Hepatocyte (in vitro differentiated cells): ENCODE results near the gene ATP9B. TPM values are rescaled to one million over a fixed set of nuclear protein-coding genes. Genes with fewer than 3 reads are reported as not detected.

ENCODE experiments used
- DNase-seq: peaks from one replicate; pipeline ENCODE4 v3.0.0-alpha.2; 2016; ENCODE audit warnings: low spot score
- H2AFZ ChIP-seq: fragments of 200-600 bp; sonication (generic); 2 replicates; pipeline ENCODE4 v1.6.0; 2016; ENCODE audit warnings: antibody characterized with exemption, mild to moderate bottlenecking
- H3K27ac ChIP-seq: fragments of 200-600 bp; sonication (generic); 2 replicates; pipeline ENCODE4 v1.5.1; 2016; ENCODE audit warnings: mild to moderate bottlenecking
- H3K27me3 ChIP-seq: fragments of 200-600 bp; sonication (generic); 2 replicates; pipeline ENCODE4 v1.6.1; 2016
- H3K36me3 ChIP-seq: fragments of 200-600 bp; sonication (generic); replicated peaks from 2 replicates; pipeline ENCODE4 v1.5.1; 2016; ENCODE audit warnings: low read depth; ENCODE audit not compliant: insufficient read depth
- H3K4me1 ChIP-seq: fragments of 200-600 bp; sonication (generic); 2 replicates; pipeline ENCODE4 v1.5.1; 2016; ENCODE audit warnings: mild to moderate bottlenecking, moderate library complexity; ENCODE audit not compliant: insufficient read depth
- H3K4me2 ChIP-seq: fragments of 200-600 bp; sonication (generic); 2 replicates; pipeline ENCODE4 v1.6.0; 2016
- H3K4me3 ChIP-seq: fragments of 200-600 bp; sonication (generic); 2 replicates; pipeline ENCODE4 v1.5.1; 2016; ENCODE audit warnings: mild to moderate bottlenecking
- H3K79me2 ChIP-seq: fragments of 200-600 bp; sonication (generic); 2 replicates; pipeline ENCODE4 v1.6.0; 2017; ENCODE audit warnings: mild to moderate bottlenecking
- H3K9me2 ChIP-seq: fragments of 200-600 bp; sonication (generic); replicated peaks from 2 replicates; pipeline ENCODE4 v1.6.0; 2017; ENCODE audit warnings: mild to moderate bottlenecking; ENCODE audit not compliant: insufficient read depth
- H3K9me3 ChIP-seq: fragments of 200-600 bp; sonication (generic); 2 replicates; pipeline ENCODE4 v1.5.1; 2016; ENCODE audit warnings: low read depth, mild to moderate bottlenecking
- H4K20me1 ChIP-seq: fragments of 200-600 bp; sonication (generic); 2 replicates; pipeline ENCODE4 v1.6.0; 2016; ENCODE audit warnings: mild to moderate bottlenecking; ENCODE audit not compliant: insufficient read depth, poor library complexity, severe bottlenecking
- CTCF ChIP-seq: fragments of 200-600 bp; sonication (generic); IDR thresholded peaks from 2 replicates; pipeline ENCODE4 v1.5.1; 2016; ENCODE audit warnings: antibody characterized with exemption, mild to moderate bottlenecking; ENCODE audit not compliant: poor library complexity
- EZH2 ChIP-seq: fragments of 200-600 bp; sonication (generic); IDR thresholded peaks from 2 replicates; pipeline ENCODE4 v1.6.1; 2016; ENCODE audit warnings: antibody characterized with exemption, mild to moderate bottlenecking, borderline replicate concordance
- EZH2phosphoT487 ChIP-seq: fragments of 200-600 bp; sonication (generic); IDR thresholded peaks from one replicate; pipeline ENCODE4 v1.6.1; 2018; ENCODE audit warnings: antibody characterized with exemption, mild to moderate bottlenecking, low read depth, moderate library complexity; ENCODE audit not compliant: unreplicated experiment, severe bottlenecking
- WGBS: methylation state at CpG from one replicate; pipeline ENCODE4 v1.1.6; 2016; ENCODE audit warnings: low lambda C conversion rate; ENCODE audit errors: missing lambda C conversion rate; 5-methylcytosine and 5-hydroxymethylcytosine counted together
- polyA plus RNA-seq: library from polyadenylated mRNA; unstranded; fragments of >200 nt; fragmentation: Nextera tagmentation; extraction: Ambion mirVana; gene quantifications from 2 replicates; pipeline ENCODE4 v1.2.1, GENCODE V29; 2016
- total RNA-seq: library from RNA; depleted of rRNA; stranded (reverse); fragments of >200 nt; gene quantifications from 2 replicates; pipeline ENCODE4 v1.2.3, GENCODE V29; 2014

The ATP9B gene
- total and polyA plus RNA-seq, 2 experiments from 2014 or later: 14.6 to 23.8 TPM

GRCh38 chr18:79399275-79400081, 330.3 kb downstream of the ATP9B start:
- Histone ChIP-seq H4K20me1 (no peaks in the 10 kb centered on the region), H3K4me2 (peak overlapping the region; percentile 100), H3K9me3 (no peaks in the 10 kb centered on the region), H3K27me3 (peaks cover 37% of the 10 kb centered on the region), H3K9me2 (no peaks in the 10 kb centered on the region), H3K36me3 (no peaks in the 10 kb centered on the region), H3K4me1 (peaks cover 17% of the 10 kb centered on the region), H3K4me3 (peak overlapping the region; percentile 92), H3K79me2 (no peaks in the 10 kb centered on the region), H3K27ac (no peak overlapping the region), H2AFZ (peak overlapping the region; percentile 92)
- TF ChIP-seq EZH2phosphoT487: peak; percentile 41
- peak; percentile 89 for TF ChIP-seq EZH2
- no peak for TF ChIP-seq CTCF
- no peak for DNase-seq
- 8% methylated on average over 74 of the region's 79 CpGs for WGBS

- 8% methylated on average over 2 of the region's 71 CpGs for WGBS
- Histone ChIP-seq H3K4me3 (peak overlapping the region; percentile 92), H3K27me3 (peaks cover 31% of the 10 kb centered on the region), H3K79me2 (no peaks in the 10 kb centered on the region), H3K9me2 (no peaks in the 10 kb centered on the region), H2AFZ (peak overlapping the region; percentile 95), H3K9me3 (no peaks in the 10 kb centered on the region), H3K27ac (no peak overlapping the region), H3K36me3 (no peaks in the 10 kb centered on the region), H4K20me1 (no peaks in the 10 kb centered on the region), H3K4me2 (peak overlapping the region; percentile 100), H3K4me1 (peaks cover 11% of the 10 kb centered on the region)
- DNase-seq: peak; percentile 71
- no peak for TF ChIP-seq CTCF
- TF ChIP-seq EZH2phosphoT487: no peak
- no peak for TF ChIP-seq EZH2
These were observed 330.9 kb downstream of the ATP9B start for GRCh38 chr18:79400091-79400590.

- 79% methylated on average over 16 of the region's 58 CpGs for WGBS
- H3K27me3 ChIP-seq: peaks cover 31% of the 10 kb centered on the region
- peak overlapping the region; percentile 92 for H3K4me3 ChIP-seq
- H3K36me3 ChIP-seq: no peaks in the 10 kb centered on the region
- H3K4me1 ChIP-seq: peaks cover 10% of the 10 kb centered on the region
- H3K79me2 ChIP-seq: no peaks in the 10 kb centered on the region
- H3K9me3 ChIP-seq: no peaks in the 10 kb centered on the region
- H3K9me2 ChIP-seq: no peaks in the 10 kb centered on the region
- peak overlapping the region; percentile 95 for H2AFZ ChIP-seq
- DNase-seq: no peak
- TF ChIP-seq CTCF: no peak
- TF ChIP-seq EZH2phosphoT487: no peak
- TF ChIP-seq EZH2: no peak
- H3K4me2 ChIP-seq: peak overlapping the region; percentile 100
- H3K27ac ChIP-seq: no peak overlapping the region
- no peaks in the 10 kb centered on the region for H4K20me1 ChIP-seq
These were observed 331.6 kb downstream of the ATP9B start for GRCh38 chr18:79400591-79401381.
